Stomach (tissue), 19 donors: ENCODE data around the gene TEX10. TPM values are rescaled to one million over a fixed set of nuclear protein-coding genes. Genes with fewer than 3 reads are reported as not detected.

ENCODE experiments used
- DNase-seq, 2 donors: peaks; one replicate each; pipeline versions ENCODE4 v3.0.0 to v3.0.0-alpha.2; 2013 to 2019
- H3K27ac ChIP-seq, 5 donors: fragments of 200-600 bp in 4 of 5; sonication (generic) in 4 of 5; one replicate each; pipeline ENCODE4 v1.5.1; 2013 to 2019; ENCODE audit warnings: mild to moderate bottlenecking in 1 of 5, moderate library complexity in 1 of 5
- H3K27me3 ChIP-seq, 3 donors: fragments of 200-600 bp; sonication (generic); one replicate each; pipeline ENCODE4 v1.5.1; 2017 to 2019; ENCODE audit warnings: mixed run types in 1 of 3
- H3K36me3 ChIP-seq, 4 donors: fragments of 200-600 bp; sonication (generic); 1 replicate in 3 of 4; 2 replicates in 1 of 4; pipeline ENCODE4 v1.5.1; 2016 to 2019
- H3K4me1 ChIP-seq, 4 donors: fragments of 200-600 bp; sonication (generic); one replicate each; pipeline ENCODE4 v1.5.1; 2016 to 2019
- H3K4me3 ChIP-seq, 4 donors: fragments of 200-600 bp; sonication (generic) in 3 of 4; one replicate each; pipeline ENCODE4 v1.5.1; 2016 to 2019; ENCODE audit warnings: mild to moderate bottlenecking in 1 of 4
- H3K9me3 ChIP-seq, 4 donors: fragments of 200-600 bp; sonication (generic); one replicate each; pipeline ENCODE4 v1.5.1; 2016 to 2019
- CTCF ChIP-seq, 7 experiments: fragments of 450-650 bp in 4 of 7; fragments of 200-600 bp in 3 of 7; sonication (generic) in 3 of 7; IDR thresholded peaks; one replicate each; pipeline ENCODE4 v1.5.1; 2016 to 2019; ENCODE audit warnings: antibody characterized with exemption in 7 of 7, control low read depth in 2 of 7, mild to moderate bottlenecking in 1 of 7
- EP300 ChIP-seq: sonication (generic); formaldehyde crosslinking; IDR thresholded peaks from one replicate; pipeline ENCODE4 v1.6.1; 2017; ENCODE audit warnings: antibody characterized with exemption
- POLR2A ChIP-seq, 4 donors: fragments of 450-650 bp; IDR thresholded peaks; one replicate each; pipeline ENCODE4 v1.6.1; 2016; ENCODE audit warnings: antibody characterized with exemption in 4 of 4, control low read depth in 2 of 4, mild to moderate bottlenecking in 1 of 4, moderate library complexity in 1 of 4
- POLR2AphosphoS5 ChIP-seq, 3 donors: sonication (generic); formaldehyde crosslinking; IDR thresholded peaks; one replicate each; pipeline ENCODE4 v1.6.1; 2016; ENCODE audit warnings: antibody characterized with exemption in 3 of 3
- WGBS, 5 donors: extraction: QIAGEN DNeasy Blood & Tissue Kit in 3 of 5; methylation state at CpG; one replicate each; pipeline versions ENCODE4 v1.1.5 to v1.1.7; 2013 to 2018; 5-methylcytosine and 5-hydroxymethylcytosine counted together
- intact Hi-C: fragments of 100-400 bp; cut with DNase I; formaldehyde crosslinking; loops from one replicate; pipeline ENCODE4 v1.15.1; 2023; ENCODE audit warnings: low total_unique reads
- long read RNA-seq, 10 donors: transcript quantifications; one replicate each; lab custom pipeline, GENCODE V29; 2026
- polyA plus RNA-seq, 3 donors: library from polyadenylated mRNA; stranded (reverse); fragments of 200-250 nt; gene quantifications; one replicate each; pipeline ENCODE4 v1.2.3, GENCODE V29; 2013
- total RNA-seq, 5 donors: library from RNA; depleted of rRNA; stranded (reverse); fragments of >200 nt; gene quantifications; one replicate each; pipeline versions ENCODE4 v1.1.0 to v1.2.3, GENCODE V29; 2014 to 2016
- donor health status: healthy with polysubstance abuse.
- donor health status: Bipolar disorder and iron deficiency.
- donor health status: healthy.

The TEX10 gene
- 10 to 100 TPM in 3 of 5 donors, 1 to 10 TPM in 2; 8.7 to 44.9 (median 23.8) TPM for total RNA-seq
- 1 to 10 TPM; 4.9 to 6.2 (median 5.7) TPM for polyA plus RNA-seq
- long read RNA-seq, donor 1, full-length matches to known transcripts: 2 of 10 reads
- long read RNA-seq, donor 1, partial matches to known transcripts: 8 of 10 reads
- long read RNA-seq, donor 1, other reads (novel, unspliced or antisense): 0 of 10 reads
- long read RNA-seq, donor 2, partial matches to known transcripts: 0 of 1 reads
- long read RNA-seq, donor 2, other reads (novel, unspliced or antisense): 0 of 1 reads
- long read RNA-seq, donor 3, full-length matches to known transcripts: 5 of 10 reads
- long read RNA-seq, donor 3, partial matches to known transcripts: 5 of 10 reads
- long read RNA-seq, donor 3, other reads (novel, unspliced or antisense): 0 of 10 reads
- long read RNA-seq, donor 4: 0 reads
- long read RNA-seq, donor 5, full-length matches to known transcripts: 5 of 5 reads
- long read RNA-seq, donor 5, partial matches to known transcripts: 0 of 5 reads
- long read RNA-seq, donor 5, other reads (novel, unspliced or antisense): 0 of 5 reads
- long read RNA-seq, donor 6, full-length matches to known transcripts: 8 of 21 reads
- long read RNA-seq, donor 6, partial matches to known transcripts: 13 of 21 reads
- long read RNA-seq, donor 6, other reads (novel, unspliced or antisense): 0 of 21 reads
- long read RNA-seq, donor 7, full-length matches to known transcripts: 2 of 2 reads
- long read RNA-seq, donor 7, partial matches to known transcripts: 0 of 2 reads
- long read RNA-seq, donor 7, other reads (novel, unspliced or antisense): 0 of 2 reads
- long read RNA-seq, donor 8, full-length matches to known transcripts: 4 of 9 reads
- long read RNA-seq, donor 8, partial matches to known transcripts: 5 of 9 reads
- long read RNA-seq, donor 8, other reads (novel, unspliced or antisense): 0 of 9 reads
- long read RNA-seq, donor 9, full-length matches to known transcripts: 4 of 4 reads
- long read RNA-seq, donor 9, partial matches to known transcripts: 0 of 4 reads
- long read RNA-seq, donor 9, other reads (novel, unspliced or antisense): 0 of 4 reads
- long read RNA-seq, donor 10, partial matches to known transcripts: 0 of 2 reads
- long read RNA-seq, donor 10, other reads (novel, unspliced or antisense): 0 of 2 reads

DNA sequence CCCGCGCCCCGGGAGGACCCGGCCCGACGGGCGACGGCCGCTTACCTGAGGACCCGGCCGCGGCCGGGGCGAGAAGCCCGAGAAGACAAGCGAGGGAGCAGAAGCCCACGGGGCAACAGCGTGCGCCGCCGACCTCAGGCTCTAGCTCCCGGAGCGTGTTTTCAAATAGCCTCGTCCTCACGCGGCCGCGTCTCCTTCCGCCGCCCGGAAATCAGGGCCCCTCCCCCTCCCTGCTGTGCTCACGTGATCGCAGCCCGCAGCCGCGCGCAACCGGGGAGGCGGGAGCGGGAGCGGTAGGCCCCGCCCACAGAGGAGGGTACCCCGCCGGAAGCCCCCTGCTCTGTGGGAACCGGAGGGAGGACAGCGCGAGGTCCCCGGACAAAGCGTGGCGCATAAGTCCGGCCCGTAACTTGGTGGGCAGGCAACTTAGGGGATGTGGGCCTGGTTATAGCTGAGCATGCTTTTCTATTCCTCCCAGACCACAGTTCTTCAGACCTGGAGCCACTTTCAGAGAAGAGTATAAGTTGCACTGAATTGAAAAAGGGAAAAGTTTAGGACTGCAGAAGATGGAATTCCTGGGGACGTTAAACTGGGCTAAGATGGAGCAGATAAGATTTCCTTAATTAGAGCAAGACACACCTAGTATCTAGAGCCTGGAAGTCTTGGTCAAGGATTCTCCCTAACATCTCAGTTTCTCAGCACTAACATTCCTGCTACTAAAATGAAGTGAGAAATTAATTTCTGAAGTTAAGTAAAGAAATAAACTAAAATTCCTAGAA, at the start of gene TEX10:
Gene TEX10 (minus strand): TSS at position 216 of the 779 bp plus-strand sequence. CDS start 3,579 bp downstream, outside the sequence.
- Histone ChIP-seq H3K4me1 (peaks cover 13 to 35% (median 25%) of the 10 kb centered on the region in 4 donors), H3K4me3 (peak within 1 kb of the TSS; percentile 79 to 100 (median 92)), H3K27ac (peak within 1 kb of the TSS; percentile 53 to 92 (median 85)), H3K36me3 (no peaks in the 10 kb centered on the region), H3K9me3 (no peaks in the 10 kb centered on the region), H3K27me3 (no peaks in the 10 kb centered on the region)
- peak; percentile 89 to 97 for DNase-seq
- 0 to 2% (median 0%) methylated on average over 3 to 53 of the region's 53 CpGs for WGBS, 5 donors
- intact Hi-C loops: no loop called here
- TF ChIP-seq POLR2AphosphoS5 (IDR thresholded peaks at IDR 0.05): peak; percentile 76 to 93 (median 80)
- no peak for TF ChIP-seq POLR2A (IDR thresholded peaks at IDR 0.05)

- WGBS, 5 donors: 86 to 100% (median 90%) methylated on average over 1 of the region's 1 CpG
- TF ChIP-seq EP300 (no peak), CTCF (IDR thresholded peaks at IDR 0.05) (no peak), POLR2A (IDR thresholded peaks at IDR 0.05) (no peak), POLR2AphosphoS5 (IDR thresholded peaks at IDR 0.05) (no peak)
- intact Hi-C loops: no loop called here
- Histone ChIP-seq H3K36me3 (no peaks in the 10 kb centered on the region), H3K9me3 (no peaks in the 10 kb centered on the region), H3K4me1 (no peaks in the 10 kb centered on the region), H3K27ac (no peak overlapping the region), H3K27me3 (peaks cover 0 to 5% (median 0%) of the 10 kb centered on the region in 3 donors), H3K4me3 (no peak overlapping the region)
- DNase-seq: no peak
Observed at GRCh38 chr9:100401042-100401441, 48.3 kb upstream of the TEX10 start.

DNA sequence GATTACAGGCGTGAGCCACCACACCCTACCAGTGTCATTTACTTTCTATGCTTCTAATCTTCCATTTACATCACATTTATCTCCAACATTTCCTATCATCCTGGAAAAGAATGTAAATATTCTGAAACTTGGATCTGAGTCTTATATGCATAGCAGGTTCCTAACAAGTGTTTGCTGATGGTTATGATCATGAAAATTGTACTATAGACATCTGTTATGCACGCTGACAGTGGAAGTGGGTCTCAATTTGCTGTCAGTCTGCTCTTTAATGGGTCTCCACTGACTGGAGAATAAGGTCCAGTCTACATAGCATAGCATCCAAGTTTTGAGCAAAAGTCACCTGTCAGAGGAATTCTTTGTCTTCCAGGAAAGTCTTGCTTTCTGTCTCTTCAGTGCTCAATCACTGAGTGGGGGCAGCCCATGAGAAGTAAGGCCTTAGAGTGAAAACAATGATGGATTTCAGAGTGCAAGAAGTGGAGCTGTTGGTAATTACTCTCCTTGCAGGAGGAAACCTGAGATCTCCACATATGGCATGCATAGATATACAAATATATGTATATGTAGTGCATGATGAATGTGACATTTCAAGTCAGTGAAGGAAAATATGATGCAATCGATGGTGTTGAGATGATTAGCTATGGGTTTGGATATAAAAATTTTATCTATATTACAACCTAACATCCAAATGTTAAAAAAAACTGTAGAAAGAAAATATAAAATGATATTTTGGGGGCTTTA, 45.0 kb upstream of the TEX10 start:
- Histone ChIP-seq H3K36me3 (peaks cover 0 to 5% (median 0%) of the 10 kb centered on the region in 4 donors), H3K9me3 (peaks cover 0 to 5% (median 2%) of the 10 kb centered on the region in 4 donors), H3K27me3 (no peaks in the 10 kb centered on the region), H3K4me3 (no peak overlapping the region), H3K27ac (no peak overlapping the region), H3K4me1 (no peaks in the 10 kb centered on the region)
- intact Hi-C loops: no loop called here
- DNase-seq: no peak
- no peak for TF ChIP-seq POLR2AphosphoS5 (IDR thresholded peaks at IDR 0.05)
- no peak for TF ChIP-seq EP300
- TF ChIP-seq CTCF (IDR thresholded peaks at IDR 0.05): no peak
- TF ChIP-seq POLR2A (IDR thresholded peaks at IDR 0.05): no peak
- WGBS, 5 donors: 67 to 73% (median 69%) methylated on average over 3 of the region's 3 CpGs

- no peak overlapping the region for H3K4me3 ChIP-seq
- TF ChIP-seq EP300 (no peak), POLR2AphosphoS5 (IDR thresholded peaks at IDR 0.05) (no peak), CTCF (IDR thresholded peaks at IDR 0.05) (no peak), POLR2A (IDR thresholded peaks at IDR 0.05) (no peak)
- peaks cover 0 to 11% (median 0%) of the 10 kb centered on the region in 4 donors for H3K36me3 ChIP-seq
- H3K9me3 ChIP-seq: peaks cover 0 to 12% (median 4%) of the 10 kb centered on the region in 4 donors
- DNase-seq: no peak
- WGBS, 5 donors: 96 to 99% (median 97%) methylated on average over 9 of the region's 9 CpGs
- H3K27me3 ChIP-seq: no peaks in the 10 kb centered on the region
- no peaks in the 10 kb centered on the region for H3K4me1 ChIP-seq
- H3K27ac ChIP-seq: no peak overlapping the region
- intact Hi-C loops: no loop called here
Observed at GRCh38 chr9:100396769-100397168, 44.0 kb upstream of the TEX10 start.
